ENCODE data around the gene MFSD1.

DNA sequence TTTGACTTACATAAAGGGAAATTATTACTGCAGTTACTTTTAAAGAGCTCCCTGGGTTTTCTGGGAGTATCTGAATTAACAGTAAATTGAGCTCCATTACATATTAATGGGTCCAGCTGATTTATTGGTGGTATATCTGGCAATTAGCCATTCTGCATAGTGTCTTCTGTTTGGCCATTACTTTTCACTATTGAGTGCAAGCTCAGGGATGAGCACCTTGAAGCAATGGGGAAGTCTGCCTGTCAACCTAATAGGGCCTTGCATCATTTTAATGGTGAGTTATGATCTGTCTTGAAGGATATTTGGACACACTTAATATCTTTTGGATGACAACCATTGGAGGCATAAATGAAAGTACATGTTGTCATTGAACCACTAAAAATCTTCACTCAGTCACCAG lies 73.8 kb downstream of the MFSD1 start:
- TF ChIP-seq EZH2 (IDR thresholded peaks at IDR 0.05; ENCODE audit: borderline replicate concordance, low read depth, low read length, severe bottlenecking) (no peak), CTCF (IDR thresholded peaks at IDR 0.05; ENCODE audit: borderline replicate concordance, extremely low read depth, low read length, poor library complexity, severe bottlenecking) (no peak)
